ENCODE results near the gene MACROD2. TPM values are rescaled to one million over a fixed set of nuclear protein-coding genes. Genes with fewer than 3 reads are reported as not detected.

The MACROD2 gene
- total and polyA plus RNA-seq, 2 of the 4 experiments (the other 2 are of a cell fraction) = not detected

- Histone ChIP-seq H3K27me3 (ENCODE audit: control insufficient read depth, insufficient read depth, low read length) (no peaks in the 10 kb centered on the region), H3K18ac (ENCODE audit: low read depth, low read length) (no peak overlapping the region), H4K91ac (ENCODE audit: insufficient read depth, low read depth, low read length) (no peak overlapping the region), H4K20me1 (ENCODE audit: insufficient read depth, low read length) (no peaks in the 10 kb centered on the region), H2BK15ac (ENCODE audit: low read depth, low read length) (no peak overlapping the region), H3K9ac (ENCODE audit: low read depth, low read length) (no peak overlapping the region), H2BK120ac (ENCODE audit: low read depth, low read length) (no peak overlapping the region), H4K5ac (ENCODE audit: low read depth, low read length) (no peak overlapping the region), H2BK20ac (ENCODE audit: low read depth, low read length) (no peak overlapping the region), H3K79me1 (ENCODE audit: low read depth in 1 of 2, low read length in 2 of 2) (no peaks in the 10 kb centered on the region), H3K4ac (ENCODE audit: low read depth, low read length) (no peak overlapping the region), H3K9me3 (ENCODE audit: control insufficient read depth, insufficient read depth, low read length) (no peaks in the 10 kb centered on the region), H3K14ac (replicated peaks; ENCODE audit: low read depth, low read length) (no peak overlapping the region), H3K4me2 (ENCODE audit: low read depth, low read length) (no peak overlapping the region), H3K27ac (ENCODE audit: insufficient read depth, low read length) (no peak overlapping the region), H2AFZ (replicated peaks; ENCODE audit: low read length, poor library complexity) (no peak overlapping the region), H4K8ac (ENCODE audit: low read depth in 2 of 2, low read length in 2 of 2) (no peak overlapping the region), H3K36me3 (ENCODE audit: control insufficient read depth, insufficient read depth, low read length) (no peaks in the 10 kb centered on the region), H2BK5ac (ENCODE audit: low read depth, low read length, poor library complexity, severe bottlenecking) (no peak overlapping the region), H3K9me1 (ENCODE audit: insufficient read depth, low read length) (no peaks in the 10 kb centered on the region), H3K4me3 (ENCODE audit: insufficient read depth, low read depth, low read length) (no peak overlapping the region), H3K23ac (ENCODE audit: low read depth, low read length) (no peak overlapping the region), H2AK5ac (ENCODE audit: low read depth, low read length) (no peak overlapping the region), H2AK9ac (replicated peaks; ENCODE audit: low read depth, low read length, poor library complexity) (no peak overlapping the region), H3K56ac (ENCODE audit: extremely low read depth, insufficient read depth, low read length) (no peak overlapping the region), H3K4me1 (ENCODE audit: control insufficient read depth, insufficient read depth, low read length) (no peaks in the 10 kb centered on the region)
- ATAC-seq (ENCODE audit: low read depth) = no peak
- BruUV-seq (replicated peaks) = no TSS peak
- 0% methylated on average over 1 of the region's 3 CpGs; no CpG with 5 or more reads in 1 of the 2 experiments for WGBS, 2 experiments (ENCODE audit: extremely low coverage in 2 of 2, insufficient read length in 1 of 2)
- dilution Hi-C loops (cut with HindIII; ENCODE audit: low sequenced_read_pairs, unreplicated experiment) = no loop called here
- no peak for DNase-seq
- in situ Hi-C loops (cut with MboI; ENCODE audit: low sequenced_read_pairs) = no loop called here
- no peak for TF ChIP-seq BHLHE40 (IDR thresholded peaks at IDR 0.05; ENCODE audit: low read depth, low read length)
- TF ChIP-seq MAFK (IDR thresholded peaks at IDR 0.05; ENCODE audit: low read depth, low read length) = no peak
- TF ChIP-seq ELK1 (IDR thresholded peaks at IDR 0.05; ENCODE audit: borderline replicate concordance, low read depth, low read length) = no peak
- TF ChIP-seq FOS (IDR thresholded peaks at IDR 0.05; ENCODE audit: low read depth, low read length) = no peak
- no peak for TF ChIP-seq USF2 (IDR thresholded peaks at IDR 0.05; ENCODE audit: low read depth, low read length)
- TF ChIP-seq RFX5 (IDR thresholded peaks at IDR 0.05; ENCODE audit: low read depth, low read length) = no peak
- TF ChIP-seq RAD21 (IDR thresholded peaks at IDR 0.05; ENCODE audit: low read length) = no peak
- TF ChIP-seq CEBPB (IDR thresholded peaks at IDR 0.05; ENCODE audit: low read depth, low read length) = no peak
- ChIA-PET POLR2A (ENCODE audit: unreplicated experiment) (no interaction called here), CTCF (no interaction called here)
- intact Hi-C loops (cut with micrococcal nuclease) = no loop called here
Observed at GRCh38 chr20:14685183-14685582, 689.9 kb downstream of the MACROD2 start.

Data from IMR-90 (cell line).